NCI-H774 (cell line): ENCODE results near the gene BRMS1L.
A peak's percentile ranks its signal among the peaks of the same experiment; 100 is the strongest.
"Not testable (repeated sequence)": the region's sequence is repeated elsewhere in the genome, so short reads cannot be mapped to it uniquely, and the experiment has no call there.

Source experiments
- DNase-seq: peaks from one replicate; lab custom pipeline; 2025; lab: John Stamatoyannopoulos, UW

Gene BRMS1L

GRCh38 chr14:35821564-35822411 is 4.3 kb upstream of the BRMS1L start:
- peak; percentile 26 for DNase-seq

DNA sequence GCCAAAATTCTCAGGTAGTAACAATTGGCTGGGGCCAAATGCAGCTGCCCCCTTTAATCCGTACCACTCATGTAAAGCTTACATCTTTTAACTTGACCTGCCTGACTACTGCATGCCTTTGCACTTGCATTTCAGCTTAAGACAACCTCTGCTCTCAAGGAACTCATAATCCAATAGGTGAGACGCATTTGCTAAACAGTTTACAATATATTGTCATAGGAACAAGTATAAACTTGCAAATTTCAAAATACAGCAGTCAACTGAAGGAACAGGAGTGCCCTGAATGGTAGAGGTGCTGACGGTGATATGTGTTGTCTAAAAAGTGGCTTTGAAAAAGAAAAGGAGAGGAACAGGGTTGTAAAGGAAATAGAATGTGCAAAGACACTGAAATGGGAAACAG is 3.6 kb upstream of the BRMS1L start:
- DNase-seq = no peak

DNA sequence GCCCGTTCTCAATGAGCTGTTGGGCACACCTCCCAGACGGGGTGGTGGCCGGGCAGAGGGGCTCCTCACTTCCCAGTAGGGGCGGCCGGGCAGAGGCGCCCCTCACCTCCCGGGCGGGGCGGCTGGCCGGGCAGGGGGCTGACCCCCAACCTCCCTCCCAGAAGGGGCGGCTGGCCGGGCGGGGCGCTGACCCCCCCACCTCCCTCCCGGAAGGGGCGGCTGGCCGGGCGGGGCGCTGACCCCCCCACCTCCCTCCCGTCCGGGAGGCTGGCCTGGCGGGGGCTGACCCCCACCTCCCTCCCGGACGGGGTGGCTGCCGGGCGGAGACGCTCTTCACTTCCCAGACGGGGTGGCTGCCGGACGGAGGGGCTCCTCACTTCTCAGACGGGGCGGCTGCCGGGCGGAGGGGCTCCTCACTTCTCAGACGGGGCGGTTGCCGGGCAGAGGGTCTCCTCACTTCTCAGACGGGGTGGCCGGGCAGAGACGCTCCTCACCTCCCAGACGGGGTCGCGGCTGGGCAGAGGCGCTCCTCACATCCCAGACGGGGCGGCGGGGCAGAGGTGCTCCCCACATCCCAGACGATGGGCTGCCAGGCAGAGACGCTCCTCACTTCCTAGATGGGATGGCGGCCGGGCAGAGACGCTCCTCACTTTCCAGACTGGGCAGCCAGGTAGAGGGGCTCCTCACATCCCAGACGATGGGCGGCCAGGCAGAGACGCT is 1.5 kb upstream of the BRMS1L start:
- DNase-seq = not testable (repeated sequence)

DNA sequence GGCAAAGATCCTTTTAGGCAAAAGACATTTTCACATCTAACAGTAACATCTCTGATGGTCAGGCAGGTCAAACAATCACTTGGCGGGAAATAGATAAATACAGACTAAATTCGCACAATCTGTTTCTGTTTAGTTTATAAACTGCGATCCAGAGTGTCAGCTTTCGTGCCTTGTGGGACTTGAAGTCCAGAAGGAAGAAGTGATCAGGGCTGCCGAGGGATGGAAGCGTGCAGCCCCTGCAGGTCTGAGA is 245 bp upstream of the BRMS1L start:
- no peak for DNase-seq

DNA sequence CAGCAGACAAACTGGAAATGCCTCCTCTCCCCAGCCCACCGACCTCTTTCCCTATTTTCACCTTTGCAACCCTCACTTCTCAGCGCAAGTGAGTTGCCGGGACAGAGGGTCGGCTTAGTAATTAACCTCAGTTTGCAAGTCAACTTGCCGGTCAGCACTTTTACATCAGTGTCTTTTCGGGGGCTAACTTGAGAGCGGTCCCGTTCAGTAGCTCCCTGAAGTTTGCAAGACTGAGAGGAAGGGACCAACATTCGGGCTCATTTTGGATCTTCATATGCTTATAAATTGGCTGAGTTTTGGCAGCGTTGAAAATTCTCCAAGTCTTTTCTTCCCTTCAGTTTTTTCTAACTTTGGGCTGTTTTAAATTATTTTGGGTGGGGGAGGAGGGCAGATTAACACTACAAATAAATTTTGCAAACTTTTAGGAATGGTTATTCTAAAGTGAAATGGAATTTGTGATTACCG is 846 bp downstream of the BRMS1L start:
- peak; percentile 48 for DNase-seq

DNA sequence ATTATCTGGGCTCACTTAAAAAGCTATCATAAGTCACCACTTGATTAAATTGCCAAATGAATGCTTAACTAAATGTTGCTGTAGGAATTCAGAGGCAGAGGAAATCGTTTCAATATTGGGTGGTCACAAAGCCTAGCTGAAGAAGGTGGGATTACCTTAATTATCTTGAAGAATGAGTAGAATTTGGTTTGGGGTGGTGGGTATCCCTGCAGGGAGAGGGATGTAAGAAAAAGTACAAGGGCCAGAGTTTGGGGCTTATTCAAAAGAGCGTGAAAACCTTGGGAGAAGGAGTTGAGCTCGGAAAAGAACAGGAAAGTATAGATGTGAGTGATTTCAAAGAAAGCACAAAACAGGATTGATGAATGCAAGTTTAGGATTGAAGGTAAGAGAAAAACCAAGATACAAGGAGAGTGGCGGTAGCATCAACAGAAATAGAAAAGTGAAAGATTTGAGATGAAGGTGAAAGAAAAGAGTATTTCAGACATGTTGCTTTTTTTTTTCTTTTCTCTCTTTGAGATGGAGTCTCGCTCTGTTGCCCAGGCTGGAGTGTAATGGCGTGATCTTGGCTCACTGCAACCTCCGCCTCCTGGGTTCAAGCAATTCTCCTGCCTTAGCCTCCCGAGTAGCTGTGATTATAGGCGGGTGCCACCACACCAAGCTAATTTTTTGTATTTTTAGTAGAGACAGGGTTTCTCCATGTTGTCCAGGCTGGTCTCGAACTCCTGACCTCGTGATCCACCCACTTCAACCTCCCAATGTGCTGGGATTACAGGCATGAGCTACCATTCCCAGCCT is 1.7 kb downstream of the BRMS1L start:
- DNase-seq = no peak

- no peak for DNase-seq
Measured at GRCh38 chr14:35829449-35829848, 3.3 kb downstream of the BRMS1L start.

GRCh38 chr14:35835208-35835982 is 9.3 kb downstream of the BRMS1L start:
- DNase-seq = no peak

DNA sequence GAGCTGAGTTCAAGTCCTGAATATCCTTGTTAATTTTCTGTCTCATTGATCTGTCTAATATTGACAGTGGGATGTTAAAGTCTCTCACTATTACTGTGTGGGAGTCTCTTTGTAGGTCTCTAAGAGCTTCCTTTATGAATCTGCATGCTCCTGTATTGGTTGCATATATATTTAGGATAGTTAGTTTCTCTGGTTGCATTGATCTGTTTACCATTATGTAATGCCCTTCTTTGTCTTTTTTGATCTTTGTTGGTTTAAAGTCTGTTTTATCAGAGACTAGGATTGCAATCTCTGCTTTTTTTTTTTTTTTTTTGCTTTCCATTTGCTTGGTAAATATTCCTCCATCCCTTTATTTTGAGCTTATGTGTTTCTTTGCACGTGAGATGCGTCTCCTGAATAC is 15.6 kb downstream of the BRMS1L start:
- DNase-seq = not testable (repeated sequence)

GRCh38 chr14:35842245-35842644 is 16.1 kb downstream of the BRMS1L start:
- not testable (repeated sequence) for DNase-seq

DNA sequence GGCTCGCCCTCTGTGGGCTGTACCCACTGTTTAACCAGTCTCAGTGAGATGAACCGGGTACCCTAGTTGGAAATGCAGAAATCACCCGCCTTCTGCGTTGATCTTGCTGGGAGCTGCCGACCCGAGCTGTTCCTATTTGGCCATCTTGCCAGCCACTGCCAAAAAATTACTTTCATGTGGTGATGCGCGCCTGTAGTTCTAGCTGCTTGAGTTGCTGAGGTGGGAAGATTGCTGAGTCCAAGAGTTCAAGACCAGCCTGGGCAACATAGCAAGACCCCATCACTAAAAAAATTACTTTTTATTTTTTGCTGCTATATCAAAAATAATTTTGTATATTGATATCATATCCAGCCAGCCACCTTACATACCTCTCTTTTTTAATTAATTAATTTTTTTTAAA is 18.4 kb downstream of the BRMS1L start:
- no peak for DNase-seq

GRCh38 chr14:35847636-35848035 is 21.5 kb downstream of the BRMS1L start:
- DNase-seq = no peak

GRCh38 chr14:35849122-35849521 is 23.0 kb downstream of the BRMS1L start:
- no peak for DNase-seq

GRCh38 chr14:35851823-35852222 is 25.7 kb downstream of the BRMS1L start:
- DNase-seq = no peak

DNA sequence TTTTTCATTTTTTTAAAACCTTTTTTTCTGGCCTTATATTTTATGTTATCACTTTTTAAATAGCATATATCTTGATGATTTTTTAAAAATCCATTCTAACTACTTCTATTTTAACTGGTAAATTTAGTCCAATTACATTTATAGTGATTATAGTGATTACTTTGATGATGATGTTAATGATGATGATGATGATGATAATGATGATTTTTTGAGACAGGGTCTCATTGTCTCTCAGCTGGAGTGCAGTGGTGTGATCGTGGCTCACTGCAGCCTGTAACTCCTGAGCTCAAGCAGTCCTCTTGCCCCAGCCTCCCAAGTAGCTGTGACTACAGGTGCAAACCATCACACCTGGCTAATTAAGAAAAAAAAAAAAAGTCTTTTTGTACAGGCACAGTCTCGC is 27.1 kb downstream of the BRMS1L start:
- DNase-seq = no peak

DNA sequence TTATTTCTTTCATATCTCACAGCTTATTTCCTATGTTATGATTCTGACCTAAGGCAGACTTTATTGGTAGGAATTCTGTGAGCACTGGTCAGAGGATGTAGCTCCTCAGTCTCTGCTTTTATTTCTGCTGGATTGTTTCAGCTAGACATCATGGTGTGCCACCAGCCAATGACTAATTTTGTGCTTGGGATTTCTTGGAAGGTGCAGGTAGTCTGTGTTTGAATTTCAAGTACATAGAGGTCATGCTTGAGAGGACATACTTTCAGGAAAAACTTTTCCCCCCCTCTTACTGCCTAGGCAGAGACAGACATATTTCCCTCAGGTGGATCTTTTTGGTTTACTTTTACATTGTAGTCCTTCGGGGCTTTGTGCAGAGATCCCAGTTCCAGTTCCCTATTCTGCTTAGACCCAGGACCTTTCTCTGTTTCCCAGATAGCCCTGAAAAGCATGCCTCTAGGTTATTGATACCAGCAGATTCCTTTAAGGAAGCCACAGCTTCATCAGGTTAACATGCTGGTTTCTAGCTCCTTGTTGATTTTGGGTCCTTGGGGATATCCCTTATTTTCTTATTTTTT is 28.6 kb downstream of the BRMS1L start:
- DNase-seq = no peak

- DNase-seq = no peak
Measured at GRCh38 chr14:35855876-35856481, 29.8 kb downstream of the BRMS1L start.

GRCh38 chr14:35858521-35859209 is 32.5 kb downstream of the BRMS1L start:
- DNase-seq = no peak

GRCh38 chr14:35861204-35861868 is 35.2 kb downstream of the BRMS1L start:
- DNase-seq = no peak
